HUES48 (cell line): Measurements from ENCODE around the gene MBD2.
"Not testable (repeated sequence)": the region's sequence is repeated elsewhere in the genome, so short reads cannot be mapped to it uniquely, and the experiment has no call there.

Source experiments
- H3K27ac ChIP-seq: one replicate; pipeline ENCODE4 v1.7.0; 2013; ENCODE audit warnings: low read depth, low read length, inconsistent platforms
- H3K27me3 ChIP-seq: 2 replicates; pipeline ENCODE4 v1.6.1; 2013; ENCODE audit warnings: mild to moderate bottlenecking, low read length; ENCODE audit not compliant: control insufficient read depth, insufficient read depth
- H3K36me3 ChIP-seq: 2 replicates; pipeline ENCODE4 v1.6.1; 2013; ENCODE audit warnings: low read length; ENCODE audit not compliant: control insufficient read depth, insufficient read depth
- H3K4me1 ChIP-seq: 2 replicates; pipeline ENCODE4 v1.6.1; 2013; ENCODE audit warnings: mild to moderate bottlenecking, low read length; ENCODE audit not compliant: control insufficient read depth, insufficient read depth
- H3K4me3 ChIP-seq: 2 replicates; pipeline ENCODE4 v1.5.1; 2013; ENCODE audit warnings: mild to moderate bottlenecking, low read depth, low read length
- H3K9ac ChIP-seq: 2 replicates; pipeline ENCODE4 v1.6.1; 2013; ENCODE audit warnings: mild to moderate bottlenecking, low read depth, low read length, moderate library complexity
- H3K9me3 ChIP-seq: 2 replicates; pipeline ENCODE4 v1.6.1; 2013; ENCODE audit warnings: low read length; ENCODE audit not compliant: control insufficient read depth, insufficient read depth

MBD2 gene, protein sequence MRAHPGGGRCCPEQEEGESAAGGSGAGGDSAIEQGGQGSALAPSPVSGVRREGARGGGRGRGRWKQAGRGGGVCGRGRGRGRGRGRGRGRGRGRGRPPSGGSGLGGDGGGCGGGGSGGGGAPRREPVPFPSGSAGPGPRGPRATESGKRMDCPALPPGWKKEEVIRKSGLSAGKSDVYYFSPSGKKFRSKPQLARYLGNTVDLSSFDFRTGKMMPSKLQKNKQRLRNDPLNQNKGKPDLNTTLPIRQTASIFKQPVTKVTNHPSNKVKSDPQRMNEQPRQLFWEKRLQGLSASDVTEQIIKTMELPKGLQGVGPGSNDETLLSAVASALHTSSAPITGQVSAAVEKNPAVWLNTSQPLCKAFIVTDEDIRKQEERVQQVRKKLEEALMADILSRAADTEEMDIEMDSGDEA

DNA sequence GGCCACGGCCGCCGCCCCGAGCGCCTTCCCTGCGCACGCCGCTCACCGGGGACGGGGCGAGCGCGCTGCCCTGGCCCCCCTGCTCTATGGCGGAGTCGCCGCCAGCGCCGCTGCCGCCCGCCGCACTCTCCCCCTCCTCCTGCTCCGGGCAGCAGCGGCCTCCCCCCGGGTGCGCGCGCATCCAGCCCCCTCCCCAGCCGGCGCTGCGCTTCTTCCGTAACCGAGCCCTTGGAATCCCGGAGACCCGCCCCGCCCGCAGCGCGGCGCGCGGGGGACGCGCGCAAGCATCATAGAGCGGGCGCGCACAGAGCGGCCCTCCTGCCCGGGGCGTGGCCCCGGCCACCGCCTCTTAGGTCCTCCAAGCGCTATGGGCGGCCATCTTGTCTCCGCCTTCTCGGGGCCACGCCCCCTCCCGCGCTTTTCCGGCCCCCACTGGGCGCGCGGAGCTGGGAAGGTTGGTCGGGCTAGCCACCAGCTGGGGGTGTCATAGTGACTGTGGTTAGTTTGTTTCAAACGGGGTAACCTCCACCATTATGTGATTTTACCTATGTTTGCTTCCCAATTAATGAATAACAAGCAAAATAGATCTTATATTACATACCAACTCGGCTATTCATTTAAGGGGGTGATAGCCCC lies at the start of gene MBD2:
MBD2 (minus strand) TSS at position 291 of the 636 bp plus-strand sequence; CDS start at position 181, 110 bp downstream.
- peak within 1 kb of the TSS; percentile 54; the same call in 1 of the 2 replicates for H3K9ac ChIP-seq
- H3K27me3 ChIP-seq = no peaks in the 10 kb centered on the region
- peaks cover 29% of the 10 kb centered on the region for H3K4me1 ChIP-seq
- 0 out of 2 replicates have a peak, but pooled peaks cover 9% of the 10 kb centered on the region for H3K36me3 ChIP-seq
- peak within 1 kb of the TSS; percentile 61 for H3K4me3 ChIP-seq
- H3K9me3 ChIP-seq = no peaks in the 10 kb centered on the region
- peak within 1 kb of the TSS; percentile 71 for H3K27ac ChIP-seq

- Histone ChIP-seq H3K36me3 (peaks cover 16% of the 10 kb centered on the region), H3K4me3 (peak overlapping the region; percentile 74)
These were observed 45.7 kb upstream of the MBD2 start for GRCh38 chr18:54269893-54270844.

DNA sequence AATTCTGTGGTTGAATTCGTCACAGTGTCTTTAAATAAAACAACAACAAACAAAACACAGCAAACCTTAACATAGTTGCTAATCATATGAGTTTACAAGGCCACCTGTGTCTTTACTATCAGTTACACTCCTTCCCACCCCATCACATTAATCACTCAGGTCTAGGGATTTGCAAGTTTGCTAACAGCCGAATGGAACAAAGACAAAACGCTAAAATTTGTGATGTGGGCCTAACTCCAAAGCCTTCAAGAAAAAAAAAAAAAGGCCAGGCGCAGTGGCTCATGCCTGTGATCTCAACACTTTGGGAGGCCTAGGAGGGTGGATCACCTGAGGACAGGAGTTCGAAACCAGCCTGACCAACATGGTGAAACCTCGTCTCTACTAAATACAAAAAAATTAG lies 44.3 kb upstream of the MBD2 start:
- peaks cover 15% of the 10 kb centered on the region for H3K4me1 ChIP-seq
- peak overlapping the region; percentile 74 for H3K4me3 ChIP-seq
- peak overlapping the region; percentile 84 for H3K9ac ChIP-seq
- no peaks in the 10 kb centered on the region for H3K27me3 ChIP-seq
- H3K27ac ChIP-seq = peak overlapping the region; percentile 97
- 0 out of 2 replicates have a peak, but pooled peaks cover 4% of the 10 kb centered on the region for H3K36me3 ChIP-seq
- H3K9me3 ChIP-seq = no peaks in the 10 kb centered on the region

More at GRCh38 chr18:54269893-54270844, 45.7 kb upstream of the MBD2 start:
- H3K9ac ChIP-seq = peak overlapping the region; percentile 84
- no peaks in the 10 kb centered on the region for H3K9me3 ChIP-seq
- H3K27ac ChIP-seq = peak overlapping the region; percentile 97
- H3K4me1 ChIP-seq = peaks cover 15% of the 10 kb centered on the region
- no peaks in the 10 kb centered on the region for H3K27me3 ChIP-seq

DNA sequence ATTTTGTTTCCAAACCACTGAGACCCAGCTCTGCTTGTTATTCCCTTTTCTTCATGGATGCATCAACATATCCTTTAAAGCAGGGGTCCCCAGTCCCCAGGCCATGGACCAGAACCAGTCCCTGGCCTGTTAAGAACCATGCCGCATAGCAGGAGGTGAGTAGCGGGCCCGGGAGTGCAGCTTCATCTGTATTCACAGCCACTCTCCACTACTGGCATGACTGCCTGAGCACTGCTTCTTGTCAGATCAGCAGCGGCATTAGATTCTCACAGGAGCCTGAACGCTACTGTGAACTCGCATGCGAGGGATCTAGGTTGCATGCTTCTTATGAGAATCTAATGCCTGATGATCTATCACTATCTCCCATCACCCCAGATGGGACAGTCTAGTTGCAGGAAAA lies 43.2 kb upstream of the MBD2 start:
- H3K9ac ChIP-seq = no peak overlapping the region
- H3K36me3 ChIP-seq = no peaks in the 10 kb centered on the region
- H3K27me3 ChIP-seq = no peaks in the 10 kb centered on the region

GRCh38 chr18:54263904-54264336 lies 39.5 kb upstream of the MBD2 start:
- H3K4me3 ChIP-seq = no peak overlapping the region
- no peak overlapping the region for H3K27ac ChIP-seq
- no peaks in the 10 kb centered on the region for H3K27me3 ChIP-seq
- no peaks in the 10 kb centered on the region for H3K36me3 ChIP-seq
- H3K4me1 ChIP-seq = peaks cover under 1% of the 10 kb centered on the region
- H3K9me3 ChIP-seq = no peaks in the 10 kb centered on the region
- no peak overlapping the region for H3K9ac ChIP-seq

More for the DNA sequence above, 43.2 kb upstream of the MBD2 start:
- peaks cover 15% of the 10 kb centered on the region for H3K4me1 ChIP-seq
- H3K9me3 ChIP-seq = no peaks in the 10 kb centered on the region
- H3K27ac ChIP-seq = no peak overlapping the region
- H3K4me3 ChIP-seq = no peak overlapping the region

DNA sequence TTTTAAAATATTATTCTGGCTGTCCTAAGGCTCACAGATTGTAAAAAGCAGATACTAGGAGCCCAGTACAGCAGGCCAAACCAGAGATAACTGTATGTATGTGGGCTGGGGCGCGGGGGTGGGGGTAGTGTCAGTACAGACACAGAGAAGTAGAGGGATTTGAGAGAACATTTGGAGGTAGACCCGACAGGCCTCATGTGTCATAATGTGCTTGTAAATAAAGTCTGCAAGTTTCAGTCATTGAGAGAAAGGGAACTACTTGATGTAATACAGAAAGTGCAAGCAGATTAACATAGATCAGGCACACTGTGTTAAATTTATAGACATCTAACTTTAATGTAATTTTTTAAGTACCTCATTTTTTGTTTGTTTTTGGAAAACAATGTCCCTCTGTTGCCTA lies 37.4 kb upstream of the MBD2 start:
- H3K9me3 ChIP-seq = no peaks in the 10 kb centered on the region
- no peaks in the 10 kb centered on the region for H3K27me3 ChIP-seq
- H3K36me3 ChIP-seq = no peaks in the 10 kb centered on the region
- no peak overlapping the region for H3K4me3 ChIP-seq
- H3K4me1 ChIP-seq = peaks cover 13% of the 10 kb centered on the region
- no peak overlapping the region for H3K27ac ChIP-seq
- no peak overlapping the region for H3K9ac ChIP-seq

DNA sequence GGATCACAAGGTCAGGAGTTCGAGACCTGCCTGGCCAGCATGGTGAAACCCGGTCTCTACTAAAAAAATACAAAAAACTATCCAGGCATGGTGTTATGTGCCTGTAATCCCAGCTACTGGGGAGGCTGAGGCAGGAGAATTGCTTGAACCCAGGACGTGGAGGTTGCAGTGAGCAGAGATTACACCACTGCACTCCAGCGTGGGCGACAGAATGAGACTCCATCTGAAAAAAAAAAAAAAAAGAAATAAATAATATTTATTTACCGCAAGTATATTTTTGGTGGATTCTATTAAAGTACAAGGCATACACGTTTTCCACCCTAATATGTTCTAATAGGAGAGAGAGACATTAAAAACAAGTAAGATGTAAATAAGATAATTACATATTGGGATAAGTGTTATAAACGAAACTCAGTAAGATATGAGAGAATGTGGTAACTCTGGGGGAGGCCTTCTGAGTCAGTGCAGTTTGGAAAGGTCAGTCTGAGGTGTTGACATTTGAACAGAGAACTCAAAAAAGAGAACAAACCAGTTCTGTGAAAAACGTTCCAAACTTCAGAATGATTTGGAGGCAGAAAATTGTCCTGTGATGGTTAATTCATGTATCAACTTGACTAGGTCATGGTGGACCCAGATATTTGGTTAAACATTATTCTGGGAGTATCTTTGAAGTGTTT lies 36.1 kb upstream of the MBD2 start:
- Histone ChIP-seq H3K9me3 (no peaks in the 10 kb centered on the region), H3K4me1 (peaks cover 21% of the 10 kb centered on the region), H3K27me3 (no peaks in the 10 kb centered on the region), H3K4me3 (no peak overlapping the region), H3K9ac (no peak overlapping the region), H3K27ac (no peak overlapping the region), H3K36me3 (no peaks in the 10 kb centered on the region)

GRCh38 chr18:54257818-54258217 lies 33.3 kb upstream of the MBD2 start:
- H3K4me3 ChIP-seq, H3K36me3 ChIP-seq, H3K9me3 ChIP-seq, H3K27me3 ChIP-seq, H3K9ac ChIP-seq: not testable (repeated sequence)
- H3K4me1 ChIP-seq = peaks cover 40% of the 10 kb centered on the region
- H3K27ac ChIP-seq = peak overlapping the region; percentile 88

GRCh38 chr18:54257015-54257414 lies 32.5 kb upstream of the MBD2 start:
- Histone ChIP-seq H3K27me3 (no peaks in the 10 kb centered on the region), H3K4me3 (no peak overlapping the region), H3K4me1 (peaks cover 40% of the 10 kb centered on the region), H3K9me3 (no peaks in the 10 kb centered on the region), H3K27ac (peak overlapping the region; percentile 88), H3K36me3 (no peaks in the 10 kb centered on the region), H3K9ac (no peak overlapping the region)

GRCh38 chr18:54255141-54255540 lies 30.7 kb upstream of the MBD2 start:
- H3K9ac ChIP-seq = no peak overlapping the region
- H3K4me3 ChIP-seq = no peak overlapping the region
- peaks cover 40% of the 10 kb centered on the region for H3K4me1 ChIP-seq

More at GRCh38 chr18:54255141-54255540, 30.7 kb upstream of the MBD2 start:
- no peaks in the 10 kb centered on the region for H3K36me3 ChIP-seq
- no peak overlapping the region for H3K27ac ChIP-seq
- no peaks in the 10 kb centered on the region for H3K27me3 ChIP-seq
- H3K9me3 ChIP-seq = no peaks in the 10 kb centered on the region
